Bronchial epithelial cell (primary cell): ENCODE measurements around the gene EEFSEC. TPM values are rescaled to one million over a fixed set of nuclear protein-coding genes. Genes with fewer than 3 reads are reported as not detected.

ENCODE experiments used
- DNase-seq: peaks from one replicate; pipeline ENCODE4 v3.0.0-alpha.2; 2010; ENCODE audit warnings: low read depth
- FAIRE-seq: peaks from 2 replicates; lab custom pipeline; 2011; peaks lifted over from hg19 to GRCh38; lab: Jason Lieb, UNC
- H3K27me3 ChIP-seq: 2 replicates; pipeline ENCODE4 v1.5.1; 2011; ENCODE audit warnings: low read length; ENCODE audit not compliant: control insufficient read depth, insufficient read depth
- H3K36me3 ChIP-seq: 2 replicates; pipeline ENCODE4 v1.5.1; 2011; ENCODE audit warnings: low read length; ENCODE audit not compliant: control insufficient read depth, insufficient read depth
- H3K4me3 ChIP-seq: 2 replicates; pipeline ENCODE4 v1.5.1; 2011; ENCODE audit warnings: mild to moderate bottlenecking, low read depth, low read length, control low read depth
- total RNA-seq: library from RNA; depleted of rRNA; stranded (reverse); fragments of >200 nt; gene quantifications from 2 replicates; pipeline ENCODE4 v1.2.1, GENCODE V29; 2014
- TF ChIP-seq, protein P1 (sequence below): IDR thresholded peaks from 2 replicates; pipeline ENCODE4 v1.5.1; 2011; ENCODE audit warnings: mild to moderate bottlenecking, moderate library complexity, low read length, control low read depth, inconsistent platforms; ENCODE audit not compliant: insufficient read depth, severe bottlenecking

Gene EEFSEC
- total RNA-seq, 1 donor from 2014 or later, result 3.7 TPM

DNA sequence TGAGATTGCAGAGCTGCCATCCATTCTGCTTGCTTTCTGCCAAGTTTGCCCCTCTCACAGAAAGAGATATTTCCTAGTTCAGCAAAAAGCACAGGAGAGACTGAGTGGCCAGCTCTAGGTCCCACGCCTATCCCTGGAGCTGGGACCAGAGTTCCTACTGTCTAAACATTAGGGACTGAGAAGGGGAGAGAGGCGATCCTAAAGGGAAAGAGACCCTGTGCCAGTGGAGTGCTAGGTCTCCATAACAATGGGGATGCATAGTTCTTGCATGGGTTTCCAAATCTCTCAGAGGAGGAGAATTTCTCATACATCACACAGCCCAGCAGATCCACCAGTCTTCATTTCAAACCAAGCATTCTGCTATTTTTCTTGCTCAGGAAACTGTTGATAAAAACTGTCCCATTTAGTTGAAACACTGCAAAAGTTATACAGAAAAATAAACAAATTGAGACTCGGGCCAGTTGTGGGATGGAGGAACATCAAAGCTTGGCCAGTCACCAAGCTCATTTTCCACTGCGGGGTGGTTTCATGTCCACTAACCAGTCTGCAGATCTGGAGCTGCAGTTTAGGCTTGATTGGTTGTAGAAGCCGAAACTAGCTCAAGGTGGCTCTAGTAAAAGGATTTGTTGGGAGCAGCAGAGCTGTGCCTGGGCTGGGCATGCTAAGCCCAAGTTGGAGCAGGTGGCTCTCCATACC, 62.7 kb downstream of the EEFSEC start:
- FAIRE-seq, result no peak
- peaks cover 1% of the 10 kb centered on the region for H3K36me3 ChIP-seq

DNA sequence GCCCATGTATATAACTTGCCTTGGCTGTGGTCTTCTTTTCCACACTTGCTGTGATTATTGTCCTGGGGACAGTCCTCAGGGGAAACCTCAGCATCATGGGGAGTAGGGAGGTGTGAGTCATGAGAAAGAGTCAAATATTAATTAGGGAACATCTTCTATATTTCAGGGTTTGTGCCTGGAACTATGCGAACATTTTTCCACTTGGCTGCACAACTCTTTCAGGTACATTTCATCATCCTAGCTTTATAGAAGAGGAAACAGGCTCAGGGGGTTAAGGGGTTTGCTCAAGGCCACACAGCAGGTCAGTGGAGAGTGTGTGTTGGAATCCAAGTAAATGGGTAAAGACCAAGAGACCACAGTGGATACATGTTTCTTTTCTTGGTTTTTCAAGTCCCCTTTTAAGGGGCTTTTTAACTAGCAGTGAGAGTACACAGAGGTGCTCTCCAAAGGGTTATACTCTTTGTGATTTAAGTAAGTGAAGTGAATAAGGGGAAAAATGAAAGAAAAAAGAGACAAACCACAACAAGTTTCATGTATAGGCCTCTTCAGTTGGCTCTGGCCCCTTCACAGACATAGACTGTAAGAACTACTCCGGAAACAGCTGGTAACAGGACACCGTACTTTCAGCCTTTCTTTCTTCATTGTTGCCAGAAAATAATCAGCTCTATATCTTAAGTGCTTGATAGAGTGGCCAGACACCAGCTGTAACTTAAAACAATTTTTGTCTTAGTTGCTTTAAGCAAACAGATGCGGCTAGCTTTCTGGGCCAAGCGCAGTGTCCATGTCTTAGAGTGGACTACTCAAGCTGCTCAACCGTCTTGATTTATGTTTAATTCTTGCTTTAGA, 64.6 kb downstream of the EEFSEC start:
- peaks cover 1% of the 10 kb centered on the region for H3K36me3 ChIP-seq
- peak; percentile 12 for DNase-seq
- no peak overlapping the region for H3K4me3 ChIP-seq
- FAIRE-seq, result no peak
- TF ChIP-seq, protein P1, sequence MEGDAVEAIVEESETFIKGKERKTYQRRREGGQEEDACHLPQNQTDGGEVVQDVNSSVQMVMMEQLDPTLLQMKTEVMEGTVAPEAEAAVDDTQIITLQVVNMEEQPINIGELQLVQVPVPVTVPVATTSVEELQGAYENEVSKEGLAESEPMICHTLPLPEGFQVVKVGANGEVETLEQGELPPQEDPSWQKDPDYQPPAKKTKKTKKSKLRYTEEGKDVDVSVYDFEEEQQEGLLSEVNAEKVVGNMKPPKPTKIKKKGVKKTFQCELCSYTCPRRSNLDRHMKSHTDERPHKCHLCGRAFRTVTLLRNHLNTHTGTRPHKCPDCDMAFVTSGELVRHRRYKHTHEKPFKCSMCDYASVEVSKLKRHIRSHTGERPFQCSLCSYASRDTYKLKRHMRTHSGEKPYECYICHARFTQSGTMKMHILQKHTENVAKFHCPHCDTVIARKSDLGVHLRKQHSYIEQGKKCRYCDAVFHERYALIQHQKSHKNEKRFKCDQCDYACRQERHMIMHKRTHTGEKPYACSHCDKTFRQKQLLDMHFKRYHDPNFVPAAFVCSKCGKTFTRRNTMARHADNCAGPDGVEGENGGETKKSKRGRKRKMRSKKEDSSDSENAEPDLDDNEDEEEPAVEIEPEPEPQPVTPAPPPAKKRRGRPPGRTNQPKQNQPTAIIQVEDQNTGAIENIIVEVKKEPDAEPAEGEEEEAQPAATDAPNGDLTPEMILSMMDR, result no peak
- H3K27me3 ChIP-seq, result no peaks in the 10 kb centered on the region

More for the DNA sequence above, 62.7 kb downstream of the EEFSEC start:
- no peaks in the 10 kb centered on the region for H3K27me3 ChIP-seq
- TF ChIP-seq, protein P1, result no peak
- DNase-seq, result no peak
- H3K4me3 ChIP-seq, result no peak overlapping the region

DNA sequence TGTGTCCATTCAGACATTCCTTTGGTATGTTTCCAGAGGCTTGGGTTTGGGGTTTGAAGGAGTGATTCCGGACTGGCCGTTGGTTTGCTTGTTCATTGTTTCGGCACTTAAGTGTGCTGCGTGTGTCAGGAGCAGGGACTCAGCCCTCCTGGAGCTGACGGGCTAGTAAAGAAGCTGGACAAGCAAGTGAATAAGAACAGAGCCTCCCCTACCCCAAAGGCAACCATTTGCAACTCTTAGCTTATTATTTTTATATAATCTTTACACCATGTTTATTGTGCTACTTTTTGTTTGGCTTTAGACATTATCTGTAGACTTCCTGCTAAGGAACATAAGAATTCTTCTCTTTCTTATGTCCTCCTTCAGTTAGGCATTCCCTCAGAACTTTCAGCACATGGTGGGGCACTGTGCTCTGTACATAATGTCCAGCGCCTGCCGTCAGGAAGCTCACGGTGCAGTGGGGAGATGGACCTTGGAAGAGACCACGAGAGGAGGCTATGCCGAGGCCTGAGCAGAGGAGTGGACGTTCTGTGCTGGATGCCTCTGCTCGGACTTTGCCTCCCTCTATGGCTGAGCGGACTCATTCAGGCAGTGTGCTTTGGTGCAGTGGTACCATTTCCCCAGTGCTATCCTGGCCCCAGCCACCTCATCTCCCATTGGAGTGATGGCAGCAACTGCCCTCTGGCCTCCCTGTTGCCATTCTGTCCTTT, 65.4 kb downstream of the EEFSEC start:
- TF ChIP-seq, protein P1, result no peak
- no peak for DNase-seq
- H3K27me3 ChIP-seq, result no peaks in the 10 kb centered on the region
- H3K4me3 ChIP-seq, result no peak overlapping the region
- FAIRE-seq, result peak; percentile 88
- H3K36me3 ChIP-seq, result peaks cover 1% of the 10 kb centered on the region

DNA sequence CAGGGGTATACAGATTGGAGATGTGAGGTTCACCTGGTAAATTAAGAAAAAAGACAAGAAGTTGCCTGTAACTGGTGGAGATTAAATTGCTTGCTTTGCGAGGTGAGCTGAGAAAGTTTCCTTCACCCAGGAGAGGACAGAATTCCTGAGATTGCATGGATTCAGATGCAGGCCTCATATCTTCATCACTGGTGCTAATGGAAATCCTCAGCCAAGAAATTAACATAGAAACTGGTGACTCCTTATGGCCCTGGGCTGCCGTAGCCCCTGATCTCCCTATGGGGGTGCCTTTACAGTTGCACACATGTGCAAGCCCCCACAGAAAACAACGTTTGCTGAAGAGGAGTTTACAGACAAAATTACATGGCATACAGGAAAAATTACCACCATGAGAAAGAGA, 68.0 kb downstream of the EEFSEC start:
- Histone ChIP-seq H3K4me3 (no peak overlapping the region), H3K36me3 (peaks cover 2% of the 10 kb centered on the region), H3K27me3 (no peaks in the 10 kb centered on the region)
- DNase-seq (no peak), FAIRE-seq (no peak)
- TF ChIP-seq, protein P1, result no peak

DNA sequence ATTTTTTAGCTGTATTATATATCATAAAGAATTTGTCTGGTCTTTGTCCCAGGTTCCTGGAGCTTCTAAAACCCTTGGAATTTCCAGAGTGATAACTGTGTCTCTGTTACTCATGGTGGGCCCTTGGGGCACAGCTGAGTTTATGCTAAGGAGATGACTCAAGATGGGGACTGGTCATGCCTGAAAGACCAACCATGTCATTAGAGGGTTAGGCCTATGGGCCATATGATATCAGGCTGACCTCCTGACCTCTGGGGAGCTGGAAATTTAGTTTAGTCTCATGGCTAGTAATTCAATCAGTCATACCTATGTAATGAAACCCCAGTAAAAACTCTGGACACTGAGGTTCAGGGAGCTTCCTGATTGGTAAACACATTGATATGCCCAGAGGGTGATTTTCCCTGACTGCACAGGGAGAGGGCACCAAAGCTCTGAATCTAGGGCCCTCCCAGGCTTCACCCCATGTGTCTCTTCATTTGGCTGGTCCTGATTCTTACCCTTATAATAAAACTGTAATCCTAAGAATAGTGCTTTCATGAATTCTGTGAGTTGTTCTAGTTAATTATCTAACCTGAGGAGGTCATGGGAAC, 69.6 kb downstream of the EEFSEC start:
- DNase-seq, result peak; percentile 23

More for the DNA sequence above, 69.6 kb downstream of the EEFSEC start:
- Histone ChIP-seq H3K27me3 (no peaks in the 10 kb centered on the region), H3K4me3 (no peak overlapping the region), H3K36me3 (peaks cover 3% of the 10 kb centered on the region)
- no peak for FAIRE-seq
- TF ChIP-seq, protein P1, result no peak
